ENCODE data around the gene ABHD2.
A peak's percentile ranks its signal among the peaks of the same experiment; 100 is the strongest.
"Not testable (repeated sequence)": the region's sequence is repeated elsewhere in the genome, so short reads cannot be mapped to it uniquely, and the experiment has no call there.

Gene ABHD2

GRCh38 chr15:89075846-89076245, 12.4 kb upstream of the ABHD2 start:
- no peak for DNase-seq

DNA sequence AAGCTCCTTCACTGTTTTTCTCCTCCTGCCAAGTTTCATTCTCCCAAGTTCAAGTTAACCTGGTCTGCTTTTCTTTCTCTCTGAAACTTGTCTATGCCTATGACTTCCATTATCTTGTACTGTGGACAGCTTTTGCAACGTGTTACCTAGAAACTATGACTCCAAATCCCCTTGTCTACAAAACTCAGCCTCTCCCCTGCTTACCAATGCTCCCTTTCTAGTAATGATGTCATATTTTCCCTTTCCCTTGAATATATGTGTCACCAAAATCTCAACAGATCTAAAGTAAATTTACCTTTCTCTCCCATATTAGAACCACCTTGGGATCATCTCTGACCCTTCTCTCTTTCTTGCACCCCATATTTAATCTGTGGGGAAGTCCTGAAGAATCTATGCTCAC, 10.5 kb upstream of the ABHD2 start:
- DNase-seq, result no peak

GRCh38 chr15:89078851-89079810, 9.1 kb upstream of the ABHD2 start:
- no peak for DNase-seq

DNA sequence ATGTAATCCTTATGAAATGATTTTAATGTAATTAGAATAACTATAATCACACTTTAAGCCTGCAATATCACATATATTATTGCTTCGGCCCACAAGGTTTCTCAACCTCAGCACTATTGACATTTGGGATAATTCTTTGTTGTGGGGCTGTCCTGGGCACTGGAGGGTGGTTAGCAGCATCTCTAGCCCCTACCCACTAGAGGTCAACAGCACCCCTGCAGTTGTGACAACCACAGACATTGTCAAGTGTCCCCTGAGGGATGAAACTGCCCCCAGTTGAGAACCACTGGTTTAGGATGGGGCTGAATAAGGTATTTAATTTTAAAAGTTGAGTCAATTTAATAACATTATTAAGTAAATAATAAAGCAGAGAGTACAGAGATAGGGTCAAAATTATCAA, 6.4 kb upstream of the ABHD2 start:
- no peak for DNase-seq

DNA sequence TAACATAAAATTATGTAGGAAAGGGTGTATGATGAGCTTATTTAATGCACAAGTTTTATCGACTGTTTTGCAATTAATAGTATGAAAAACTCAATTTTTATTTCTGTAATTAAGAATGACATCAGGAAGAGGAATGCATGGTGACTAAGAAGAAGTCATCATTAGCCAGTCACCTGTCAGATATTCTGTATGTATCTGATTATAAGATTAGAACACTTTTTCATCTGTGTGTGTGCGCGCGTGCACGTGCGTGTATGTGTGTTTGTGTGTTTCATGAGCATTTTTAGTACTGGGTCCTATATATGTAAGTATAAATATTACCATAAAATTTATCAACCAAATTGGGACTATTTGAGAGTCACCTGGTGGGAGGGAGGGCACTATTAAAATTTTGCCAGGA, 5.0 kb upstream of the ABHD2 start:
- DNase-seq, result no peak

GRCh38 chr15:89085289-89085926, 2.8 kb upstream of the ABHD2 start:
- DNase-seq, result no peak

GRCh38 chr15:89085933-89086332, 2.3 kb upstream of the ABHD2 start:
- not testable (repeated sequence) for DNase-seq

- DNase-seq, result not testable (repeated sequence)
Observed at GRCh38 chr15:89086390-89086789, 1.9 kb upstream of the ABHD2 start.

- no peak for DNase-seq
Observed at GRCh38 chr15:89087161-89087829, 961 bp upstream of the ABHD2 start.

DNA sequence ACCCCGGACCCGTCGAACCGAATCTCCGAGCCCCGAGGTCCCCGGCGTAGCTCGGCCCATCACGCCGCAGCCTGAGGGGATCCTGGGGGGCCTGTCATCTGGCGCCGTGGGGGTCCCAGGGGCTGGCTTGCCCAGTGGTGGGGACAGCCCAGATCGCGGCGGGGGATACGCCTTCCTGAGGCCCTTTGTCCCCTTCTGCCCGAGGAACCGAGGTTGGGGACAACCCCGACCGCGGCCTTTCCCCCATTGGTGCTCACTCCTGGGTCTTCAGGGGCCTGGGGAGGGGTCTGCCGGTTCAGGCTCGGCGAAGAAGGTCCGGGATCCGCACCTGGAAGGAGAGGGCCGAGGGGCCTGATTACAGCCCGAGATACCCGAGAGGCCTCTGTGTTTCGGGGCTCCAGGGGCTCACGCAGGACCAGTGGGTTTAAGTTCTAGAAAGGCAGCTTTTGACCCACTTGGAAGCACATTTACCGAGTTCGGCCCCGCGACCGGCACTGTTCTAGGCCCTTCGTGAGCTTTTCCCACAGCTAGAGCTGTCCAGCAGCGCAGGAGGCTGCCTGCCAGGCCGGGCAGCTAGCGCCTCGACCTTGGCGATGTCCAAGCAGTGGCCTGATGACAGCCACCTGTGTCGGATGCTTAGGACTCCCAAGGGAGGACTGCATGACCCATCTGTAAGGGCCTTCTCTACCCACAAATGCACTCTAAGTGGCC, 504 bp downstream of the ABHD2 start:
- DNase-seq, result no peak

GRCh38 chr15:89089316-89090230, 1.3 kb downstream of the ABHD2 start:
- no peak for DNase-seq

- peak; percentile 78 for DNase-seq
Observed at GRCh38 chr15:89090791-89091626, 2.8 kb downstream of the ABHD2 start.

- DNase-seq, result no peak
Observed at GRCh38 chr15:89091627-89092220, 3.5 kb downstream of the ABHD2 start.

DNA sequence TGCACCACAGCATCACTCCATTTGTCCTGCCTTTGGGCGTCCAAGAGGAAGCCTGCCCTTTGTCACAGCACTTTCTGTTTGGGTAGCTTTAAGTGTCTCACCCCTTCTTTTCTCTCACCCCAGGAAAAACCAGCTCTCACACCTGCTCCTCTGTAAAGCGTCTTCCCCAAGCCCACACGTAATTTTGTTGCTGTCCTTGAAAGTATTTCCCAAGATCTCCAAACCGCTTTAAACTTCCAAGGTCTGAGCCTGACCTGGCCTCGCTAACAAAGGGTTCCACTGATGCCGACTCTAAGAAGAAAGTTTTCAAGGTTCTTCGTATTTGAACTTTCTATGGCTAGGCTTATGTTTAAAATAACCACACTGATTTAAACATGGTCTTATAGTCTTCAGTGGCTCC, 5.3 kb downstream of the ABHD2 start:
- DNase-seq, result no peak

DNA sequence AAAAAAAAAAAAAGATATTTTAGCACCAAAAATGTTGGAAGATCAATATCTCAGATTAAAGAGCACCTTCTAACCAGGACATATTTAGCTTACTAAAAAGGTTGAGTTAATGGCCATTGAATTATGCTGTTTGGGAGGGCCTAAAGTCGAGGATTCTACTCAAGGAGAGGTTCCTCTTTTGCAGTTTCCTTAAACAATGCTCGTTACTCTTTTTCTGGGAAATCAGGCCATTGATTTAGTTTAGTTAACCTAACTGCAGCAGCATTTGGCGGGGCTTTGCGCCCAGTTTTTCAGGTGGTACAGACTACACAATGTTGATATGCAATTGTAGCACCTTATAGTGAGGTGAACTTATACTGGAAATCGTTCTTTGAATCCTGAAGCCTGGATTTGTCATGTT, 6.8 kb downstream of the ABHD2 start:
- DNase-seq, result no peak

GRCh38 chr15:89095556-89095955, 7.3 kb downstream of the ABHD2 start:
- no peak for DNase-seq

DNA sequence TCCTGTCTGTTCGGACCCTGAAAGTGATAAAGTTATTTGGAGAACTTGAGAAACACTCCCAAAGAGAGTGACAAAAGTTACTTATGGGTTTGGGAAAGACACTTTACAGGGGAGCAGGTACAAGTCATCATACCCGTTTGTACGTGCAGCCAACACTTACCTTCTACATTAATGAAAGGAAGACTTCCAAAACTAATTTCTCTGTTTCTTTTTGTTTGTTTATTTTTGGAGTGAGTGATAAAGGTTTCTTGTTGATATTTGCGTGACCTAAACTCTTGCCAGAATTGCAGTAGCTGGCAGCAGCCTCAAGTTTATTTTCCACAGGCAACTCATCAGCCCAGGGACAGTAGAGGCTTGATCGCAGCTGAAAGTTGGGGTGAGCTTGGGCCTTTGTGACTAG, 8.4 kb downstream of the ABHD2 start:
- no peak for DNase-seq

- no peak for DNase-seq
Observed at GRCh38 chr15:89097313-89097712, 9.1 kb downstream of the ABHD2 start.

DNA sequence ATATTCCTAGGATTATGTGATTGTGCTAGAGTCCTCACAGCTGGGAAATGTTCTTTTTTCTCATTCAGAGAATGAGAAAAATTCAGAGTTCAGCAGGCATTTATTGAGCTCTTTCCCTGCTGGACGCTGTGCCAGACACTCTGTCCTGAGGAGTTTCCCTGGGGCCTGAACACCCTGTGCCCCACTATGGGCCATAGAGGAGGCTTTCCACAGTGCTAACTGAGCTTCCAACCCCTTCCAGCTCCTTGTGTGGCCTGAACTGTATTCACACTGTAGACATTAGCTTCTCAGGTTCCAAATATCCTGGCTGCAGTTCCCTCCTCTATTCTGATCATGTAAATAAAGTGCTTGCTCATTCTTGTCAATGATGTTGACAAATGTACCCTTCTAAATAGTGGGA, 10.0 kb downstream of the ABHD2 start:
- no peak for DNase-seq

- no peak for DNase-seq
Observed at GRCh38 chr15:89099968-89100367, 11.7 kb downstream of the ABHD2 start.
